ENCODE data around the gene NME9. TPM values are rescaled to one million over a fixed set of nuclear protein-coding genes. Genes with fewer than 3 reads are reported as not detected.

The NME9 gene
- total and polyA plus RNA-seq, 4 donors, result 2.8 to 11.4 (median 7.4) TPM

GRCh38 chr3:138331143-138331894 is 1.7 kb upstream of the NME9 start:
- Histone ChIP-seq H3K4me3 (no peak overlapping the region), H3K4me1 (ENCODE audit: control insufficient read depth in 5 of 5, insufficient read depth in 5 of 5, low read length in 5 of 5) (peaks cover 0 to 14% (median 6%) of the 10 kb centered on the region in 5 donors), H3K9ac (ENCODE audit: insufficient read depth in 1 of 2, low read length in 2 of 2) (no peak overlapping the region), H3K27ac (ENCODE audit: low read depth in 1 of 2, low read length in 1 of 2) (no peak overlapping the region), H3K9me3 (ENCODE audit: control insufficient read depth in 4 of 4, insufficient read depth in 3 of 4, low read length in 3 of 4) (no peaks in the 10 kb centered on the region), H3K27me3 (ENCODE audit: control insufficient read depth in 3 of 3, insufficient read depth in 3 of 3, low read length in 2 of 3) (no peaks in the 10 kb centered on the region), H3K36me3 (ENCODE audit: control insufficient read depth in 4 of 4, insufficient read depth in 4 of 4, low read length in 4 of 4) (no peaks in the 10 kb centered on the region)
- WGBS, 2 donors, result 91 to 95% methylated on average over 6 of the region's 6 CpGs
- no peak for TF ChIP-seq CTCF (IDR thresholded peaks at IDR 0.05; ENCODE audit: control extremely low read depth, extremely low read depth)
- DNase-seq (no peak), ATAC-seq (ENCODE audit: insufficient read depth, low FRiP score) (no peak)

GRCh38 chr3:138329984-138330293 is 288 bp upstream of the NME9 start:
- H3K27ac ChIP-seq (ENCODE audit: low read depth in 1 of 2, low read length in 1 of 2), result peak overlapping the region in 1 of 2 donors; percentile 63

GRCh38 chr3:138328341-138328740 is 1.3 kb downstream of the NME9 start:
- TF ChIP-seq CTCF (IDR thresholded peaks at IDR 0.05; ENCODE audit: control extremely low read depth, extremely low read depth), result no peak
- 39 to 44% methylated on average over 2 of the region's 2 CpGs for WGBS, 2 donors
- Histone ChIP-seq H3K4me1 (ENCODE audit: control insufficient read depth in 5 of 5, insufficient read depth in 5 of 5, low read length in 5 of 5) (peaks cover 0 to 14% (median 6%) of the 10 kb centered on the region in 5 donors), H3K4me3 (no peak overlapping the region), H3K27ac (ENCODE audit: low read depth in 1 of 2, low read length in 1 of 2) (no peak overlapping the region), H3K27me3 (ENCODE audit: control insufficient read depth in 3 of 3, insufficient read depth in 3 of 3, low read length in 2 of 3) (no peaks in the 10 kb centered on the region), H3K36me3 (ENCODE audit: control insufficient read depth in 4 of 4, insufficient read depth in 4 of 4, low read length in 4 of 4) (no peaks in the 10 kb centered on the region), H3K9ac (ENCODE audit: insufficient read depth in 1 of 2, low read length in 2 of 2) (no peak overlapping the region), H3K9me3 (ENCODE audit: control insufficient read depth in 4 of 4, insufficient read depth in 3 of 4, low read length in 3 of 4) (no peaks in the 10 kb centered on the region)
- no peak for ATAC-seq (ENCODE audit: insufficient read depth, low FRiP score)
- DNase-seq, result peak in 1 of 3 donors; percentile 21

More at GRCh38 chr3:138329984-138330293, 288 bp upstream of the NME9 start:
- DNase-seq (no peak), ATAC-seq (ENCODE audit: insufficient read depth, low FRiP score) (no peak)
- H3K4me1 ChIP-seq (ENCODE audit: control insufficient read depth in 5 of 5, insufficient read depth in 5 of 5, low read length in 5 of 5), result peaks cover 0 to 14% (median 6%) of the 10 kb centered on the region in 5 donors
- no peaks in the 10 kb centered on the region for H3K36me3 ChIP-seq (ENCODE audit: control insufficient read depth in 4 of 4, insufficient read depth in 4 of 4, low read length in 4 of 4)
- no peak overlapping the region for H3K9ac ChIP-seq (ENCODE audit: insufficient read depth in 1 of 2, low read length in 2 of 2)
- 9 to 11% methylated on average over 7 of the region's 7 CpGs for WGBS, 2 donors
- H3K9me3 ChIP-seq (ENCODE audit: control insufficient read depth in 4 of 4, insufficient read depth in 3 of 4, low read length in 3 of 4), result no peaks in the 10 kb centered on the region
- H3K27me3 ChIP-seq (ENCODE audit: control insufficient read depth in 3 of 3, insufficient read depth in 3 of 3, low read length in 2 of 3), result no peaks in the 10 kb centered on the region
- H3K4me3 ChIP-seq, result peak overlapping the region; percentile 52
- no peak for TF ChIP-seq CTCF (IDR thresholded peaks at IDR 0.05; ENCODE audit: control extremely low read depth, extremely low read depth)
